Stimulated activated CD4-positive, alpha-beta T cell treated with anti-CD3 and anti-CD28 coated beads, Interleukin-12 subunit alpha, Interleukin-12 subunit beta, amount 100 ng/mL, for 48 hours (primary cell): ENCODE measurements around the gene SPRR2B.
"Not testable (repeated sequence)": the region's sequence is repeated elsewhere in the genome, so short reads cannot be mapped to it uniquely, and the experiment has no call there.

Experiments
- DNase-seq, 3 donors: peaks; one replicate each; pipeline ENCODE4 v3.0.0-alpha.2; 2020; ENCODE audit warnings: low read depth in 2 of 3, low spot score in 1 of 3

SPRR2B gene

GRCh38 chr1:153035211-153035610 is 36.2 kb downstream of the SPRR2B start:
- DNase-seq: no peak

GRCh38 chr1:153032677-153033308 is 38.6 kb downstream of the SPRR2B start:
- DNase-seq: no peak

- DNase-seq: no peak
These were observed 39.3 kb downstream of the SPRR2B start for GRCh38 chr1:153032073-153032472.

GRCh38 chr1:153030895-153031294 is 40.5 kb downstream of the SPRR2B start, which contains the start of gene SPRR1B:
Gene SPRR1B (plus strand): TSS chr1:153031203. CDS start chr1:153032346, 1,143 bp downstream.
- no peak for DNase-seq

GRCh38 chr1:153028766-153029165 is 42.6 kb downstream of the SPRR2B start:
- no peak for DNase-seq

GRCh38 chr1:153025797-153026196 is 45.6 kb downstream of the SPRR2B start:
- DNase-seq: no peak

GRCh38 chr1:153024413-153024812 is 47.0 kb downstream of the SPRR2B start:
- no peak for DNase-seq

GRCh38 chr1:153023109-153023508 is 48.3 kb downstream of the SPRR2B start:
- no peak for DNase-seq

- not testable (repeated sequence) for DNase-seq
These were observed 49.1 kb downstream of the SPRR2B start for GRCh38 chr1:153022340-153022739.

- DNase-seq: not testable (repeated sequence)
These were observed 49.6 kb downstream of the SPRR2B start for GRCh38 chr1:153021829-153022228.
